Posterior vena cava (tissue), 2 donors: ENCODE measurements around the gene GCNA. TPM values are rescaled to one million over a fixed set of nuclear protein-coding genes. Genes with fewer than 3 reads are reported as not detected.
"Not testable (repeated sequence)": the region's sequence is repeated elsewhere in the genome, so short reads cannot be mapped to it uniquely, and the experiment has no call there.

Source experiments
- DNase-seq: peaks from one replicate; pipeline ENCODE4 v3.0.0-alpha.2; 2020; ENCODE audit warnings: low spot score
- intact Hi-C, 2 donors: fragments of 100-400 bp; cut with DNase I; formaldehyde crosslinking; loops; one replicate each; pipeline versions ENCODE4 v1.14.1 to v1.14.2; 2022 to 2023
- total RNA-seq, 2 donors: library from RNA; stranded (reverse); fragmentation: NEBNext Ultra II Directional; extraction: Animal tissue kit (Norgen Biotek cat#: 25700); gene quantifications; one replicate each; pipeline ENCODE4 v1.2.1, GENCODE V29; 2021
- donor health status: DM: yes; HTN: yes; CAD: no.
- donor health status: DM: yes; HTN: yes; CAD: no.

Gene GCNA
- total RNA-seq, 2 donors from 2014 or later: 1.3 to 1.8 TPM

DNA sequence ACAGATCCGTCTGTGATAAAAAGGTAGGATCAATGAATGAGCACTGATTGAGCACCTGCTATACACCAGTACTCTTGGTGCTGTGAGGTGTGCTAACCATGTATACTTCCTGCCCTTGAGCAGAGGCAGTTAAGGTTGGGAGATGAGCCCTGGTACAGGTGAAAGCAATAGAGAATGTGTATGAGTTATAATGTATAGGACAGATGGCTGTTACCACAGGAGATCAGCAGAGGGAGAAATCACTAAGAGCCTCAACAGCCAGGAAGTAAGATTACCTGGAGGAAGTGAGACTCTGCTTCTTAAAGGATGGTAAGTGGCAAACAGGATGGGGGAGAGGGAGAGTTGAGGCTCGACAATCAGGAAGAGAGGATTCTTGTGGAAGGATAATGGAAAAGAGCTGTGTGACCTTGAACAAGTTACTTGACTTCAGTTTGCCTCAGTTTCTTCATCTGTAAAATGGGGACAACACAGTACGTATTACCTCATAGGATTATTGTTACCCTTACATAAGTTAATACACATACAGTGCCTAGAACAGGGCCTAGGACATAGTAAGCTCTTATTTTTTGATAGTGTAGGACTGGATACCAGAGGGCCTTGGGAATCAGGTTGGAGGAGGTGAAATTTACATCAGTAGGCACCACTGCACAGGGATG lies 31.0 kb downstream of the GCNA start:
- intact Hi-C loops: no loop called here
- no peak for DNase-seq

DNA sequence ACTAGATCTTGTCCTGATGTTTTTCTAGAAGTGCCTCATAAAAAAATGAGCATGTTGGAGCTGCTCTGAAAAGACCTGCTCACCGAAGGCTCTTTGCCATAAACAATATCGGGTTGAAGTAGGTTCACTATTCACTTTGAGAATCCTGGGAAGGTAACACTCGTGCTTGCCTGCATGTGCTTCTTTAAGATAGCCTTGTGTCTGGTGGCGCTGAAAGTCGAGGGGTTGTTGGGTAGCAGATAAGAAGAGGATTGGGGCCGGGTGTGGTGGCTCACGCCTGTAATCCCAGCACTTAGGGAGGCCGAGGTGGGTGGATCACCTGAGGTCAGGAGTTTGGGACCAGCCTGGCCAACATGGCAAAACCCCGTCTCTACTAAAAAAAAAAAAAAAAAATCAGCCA lies 33.5 kb downstream of the GCNA start:
- intact Hi-C loops, DNase-seq: not testable (repeated sequence)

DNA sequence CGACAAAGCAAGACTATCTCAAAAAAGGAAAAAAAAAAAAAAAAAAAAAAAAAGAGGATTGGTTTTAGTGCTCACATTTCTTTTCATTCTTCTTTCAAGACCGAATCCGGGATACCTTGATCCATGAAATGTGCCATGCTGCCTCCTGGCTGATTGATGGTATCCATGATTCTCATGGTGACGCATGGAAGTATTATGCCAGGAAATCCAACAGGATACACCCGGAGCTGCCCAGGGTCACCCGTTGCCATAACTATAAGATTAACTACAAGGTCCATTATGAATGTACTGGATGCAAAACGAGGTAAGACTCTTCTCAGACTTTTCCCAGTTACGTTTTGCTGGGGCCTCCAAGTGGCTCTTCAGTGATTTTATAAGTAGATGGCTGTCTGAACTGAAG lies 34.0 kb downstream of the GCNA start:
- intact Hi-C loops: no loop called here
- DNase-seq: no peak

DNA sequence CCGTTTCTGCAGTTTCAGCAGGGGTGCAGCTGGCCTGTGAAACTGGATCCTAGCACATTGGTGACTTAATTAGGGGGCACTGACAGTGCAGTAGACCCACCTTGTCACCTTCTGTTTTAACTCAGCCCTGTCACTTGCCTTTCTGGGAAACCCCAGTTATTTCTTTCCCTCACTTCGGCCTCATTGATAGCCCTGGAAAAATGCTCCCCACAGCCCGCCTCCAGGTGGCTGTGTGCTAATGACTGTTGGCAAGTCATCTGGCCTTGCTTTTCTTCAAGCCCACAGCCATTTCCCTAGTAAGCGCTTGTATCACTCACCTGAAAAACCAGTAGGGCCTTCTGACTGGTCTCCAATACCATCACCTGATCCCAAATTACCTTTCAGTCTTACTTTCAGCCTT lies 36.8 kb downstream of the GCNA start:
- DNase-seq: no peak
- intact Hi-C loops: no loop called here

DNA sequence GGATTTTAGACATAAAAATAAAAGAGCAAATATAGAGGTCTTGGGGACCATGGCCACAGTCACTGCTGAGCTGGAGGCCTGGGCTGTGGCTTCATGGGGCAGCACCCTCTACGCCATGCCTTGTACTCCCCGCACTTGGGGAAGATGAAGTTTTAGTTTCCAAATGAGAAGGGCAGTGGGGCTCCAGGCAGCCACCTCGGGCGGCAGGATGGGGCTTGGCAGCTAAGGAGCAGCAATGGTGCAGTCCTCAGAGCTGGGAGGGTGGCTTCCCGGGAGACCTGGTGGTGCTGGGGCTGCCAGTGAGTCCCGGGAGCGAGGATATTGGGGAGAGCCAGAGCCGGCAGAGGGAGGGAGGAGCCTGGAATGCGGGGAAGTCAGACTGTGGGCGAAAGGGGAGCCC lies 37.7 kb downstream of the GCNA start:
- intact Hi-C loops: no loop called here
- no peak for DNase-seq

DNA sequence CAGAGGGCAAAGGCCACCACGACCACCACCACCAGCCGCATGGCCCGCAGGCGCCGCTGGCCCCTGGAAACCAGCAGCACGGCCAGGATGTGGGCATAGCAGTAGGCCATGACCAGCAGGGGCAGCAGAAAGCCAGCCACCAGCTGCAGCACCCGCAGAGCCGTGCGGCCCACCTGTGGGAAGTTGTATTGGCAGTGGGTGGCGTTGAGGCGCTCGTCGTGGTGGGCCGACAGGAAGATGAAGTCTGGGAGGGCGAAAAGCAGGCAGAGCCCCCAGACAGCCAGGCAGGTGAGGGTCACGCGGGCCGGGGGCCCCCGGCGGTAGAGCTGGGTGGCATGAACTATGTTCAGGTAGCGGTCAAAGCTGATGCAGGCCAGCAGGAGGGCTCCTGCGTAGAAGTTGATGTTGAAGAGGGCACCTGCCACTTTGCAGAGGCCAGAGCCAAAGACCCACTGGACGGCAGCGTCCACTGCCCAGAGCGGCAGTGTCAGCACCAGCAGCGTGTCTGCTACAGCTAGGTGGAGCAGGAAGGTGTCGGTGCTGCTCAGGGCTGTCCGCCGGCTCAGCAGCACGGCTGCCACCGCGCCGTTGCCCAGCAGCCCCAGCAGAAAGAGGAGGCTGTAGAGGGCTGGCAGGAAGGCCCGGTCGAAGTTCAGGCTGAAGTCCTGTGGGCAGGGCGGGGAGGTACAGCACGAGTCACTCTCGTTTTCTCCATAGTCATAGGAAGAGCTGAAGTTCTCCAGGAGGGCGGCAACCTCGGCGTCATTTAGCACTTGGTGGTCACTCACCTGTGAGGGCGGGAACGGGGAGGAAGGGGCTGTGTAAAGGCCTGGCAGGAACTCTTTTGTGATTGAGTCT lies 38.7 kb downstream of the GCNA start:
- intact Hi-C loops: no loop called here
- no peak for DNase-seq

DNA sequence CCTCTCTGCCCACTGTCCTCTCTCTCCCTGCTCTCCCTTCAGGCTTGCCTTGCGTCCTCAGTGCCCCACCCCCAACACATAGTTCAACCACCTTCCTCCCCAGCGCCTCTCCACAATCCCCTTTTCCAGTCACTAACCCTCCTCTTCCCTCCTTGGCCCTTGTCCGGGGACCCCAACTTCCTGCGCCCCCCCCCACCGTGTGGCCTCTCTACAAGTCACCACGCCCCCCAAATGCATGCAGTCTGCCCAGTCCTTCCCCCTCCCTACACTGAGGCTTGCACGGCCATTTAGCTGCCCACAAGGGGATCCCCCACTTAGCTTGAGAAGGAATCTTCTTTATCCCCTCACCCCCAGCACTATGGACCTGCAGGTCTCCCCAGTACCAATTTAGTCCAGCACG lies 39.5 kb downstream of the GCNA start:
- intact Hi-C loops: no loop called here
- no peak for DNase-seq

DNA sequence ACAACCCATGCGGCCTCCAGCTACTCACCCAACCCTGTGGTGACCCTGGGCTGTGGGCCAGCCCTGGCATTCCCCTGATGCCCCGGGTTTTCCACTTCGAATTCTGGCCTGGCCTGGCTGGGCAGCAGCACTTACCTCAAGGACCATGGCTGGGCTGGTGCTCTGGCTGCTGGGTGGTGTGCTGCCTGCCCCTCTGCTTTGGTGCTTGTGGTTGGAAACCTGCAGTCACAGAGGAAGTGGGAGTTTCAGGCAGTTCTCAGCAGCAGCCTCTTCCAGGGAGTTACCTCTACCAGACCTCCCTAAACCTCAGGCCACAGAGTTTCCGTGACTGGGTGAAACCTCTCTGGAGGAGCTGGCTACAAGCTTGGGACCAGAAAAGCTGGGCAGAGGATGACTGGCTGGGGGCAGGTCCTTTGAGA lies 40.1 kb downstream of the GCNA start, which contains the start of gene CXCR3:
CXCR3 (minus strand) TSS at position 209 of the 419 bp plus-strand sequence; CDS start at position 147, 62 bp downstream.
- intact Hi-C loops: no loop called here
- no peak for DNase-seq

DNA sequence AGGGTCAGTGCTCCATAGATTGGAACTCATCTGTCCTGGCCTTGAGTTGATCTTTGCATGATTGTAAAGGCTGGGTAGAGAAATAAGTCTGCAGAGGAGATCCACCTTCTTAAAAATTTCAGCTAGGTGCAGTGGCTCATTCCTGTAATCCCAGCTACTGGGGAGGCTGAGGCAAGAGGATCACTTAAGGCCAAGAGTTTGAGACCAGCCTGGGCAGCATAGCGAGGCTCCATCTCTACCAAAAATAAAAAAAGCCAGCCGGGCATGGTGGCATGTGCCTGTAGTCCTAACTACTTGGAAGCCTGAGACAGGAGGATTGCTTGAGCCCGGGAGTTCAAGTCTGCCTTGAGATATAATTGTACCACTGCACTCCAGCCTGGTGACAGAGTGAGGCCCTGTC lies 40.5 kb downstream of the GCNA start:
- intact Hi-C loops: no loop called here
- DNase-seq: no peak

DNA sequence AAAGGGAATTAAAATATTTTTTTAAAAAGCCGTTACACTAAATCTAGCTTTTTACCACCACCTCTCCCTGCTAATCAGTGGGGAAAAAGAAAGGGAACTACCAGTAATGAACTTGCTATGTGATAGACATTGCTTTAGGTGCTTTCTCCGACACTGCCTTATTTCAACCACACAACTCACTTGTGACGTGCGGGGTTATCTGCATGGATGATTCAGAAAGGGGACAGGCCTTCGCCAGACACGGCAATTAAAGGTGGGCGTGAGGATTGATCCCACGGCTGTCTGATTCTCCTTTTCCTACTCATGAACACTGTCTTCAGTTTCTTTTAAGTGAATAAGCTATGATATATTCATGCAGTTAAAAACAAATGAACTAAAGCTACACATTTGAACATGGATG lies 41.0 kb downstream of the GCNA start:
- intact Hi-C loops: no loop called here
- no peak for DNase-seq

DNA sequence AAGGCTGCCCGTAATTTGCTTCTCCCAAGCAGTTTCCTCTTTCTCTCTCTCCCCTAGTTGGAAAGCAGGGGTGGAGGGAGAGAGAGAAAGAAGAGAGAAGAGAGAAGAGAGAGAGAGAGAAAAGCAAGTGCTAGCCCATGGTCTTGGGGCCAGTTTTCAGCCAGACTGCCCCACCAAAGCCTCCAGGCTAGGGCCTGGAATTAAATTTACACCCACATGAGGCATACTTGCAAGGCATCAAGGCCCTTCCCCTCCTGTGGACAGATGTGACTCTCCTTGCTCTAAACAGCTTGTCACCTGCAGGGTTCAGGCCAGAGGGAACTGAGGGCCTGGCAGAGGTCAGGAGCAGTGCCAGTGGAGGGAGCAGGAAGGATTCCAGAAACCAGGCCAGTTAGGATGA lies 41.7 kb downstream of the GCNA start:
- intact Hi-C loops: no loop called here
- no peak for DNase-seq

DNA sequence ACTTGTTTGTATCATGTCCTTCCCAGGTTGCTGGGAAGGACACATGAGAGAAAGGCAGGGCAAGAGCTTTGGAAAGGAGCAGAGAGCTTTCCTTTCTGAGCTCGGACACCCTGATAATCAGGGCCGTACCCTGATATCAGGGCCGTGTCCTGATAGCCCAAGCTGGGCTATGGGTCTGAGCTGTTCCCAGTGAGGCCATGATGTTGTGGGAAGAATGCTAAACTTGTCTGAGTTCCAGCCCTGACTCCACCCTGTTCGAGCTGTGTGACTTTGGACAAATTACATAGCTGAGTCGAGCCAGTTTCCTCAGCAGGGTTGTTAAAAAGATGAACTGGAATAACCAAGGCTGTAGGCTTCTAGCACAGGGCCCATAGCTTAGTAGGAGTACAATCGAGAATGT lies 43.4 kb downstream of the GCNA start:
- intact Hi-C loops: no loop called here
- no peak for DNase-seq

DNA sequence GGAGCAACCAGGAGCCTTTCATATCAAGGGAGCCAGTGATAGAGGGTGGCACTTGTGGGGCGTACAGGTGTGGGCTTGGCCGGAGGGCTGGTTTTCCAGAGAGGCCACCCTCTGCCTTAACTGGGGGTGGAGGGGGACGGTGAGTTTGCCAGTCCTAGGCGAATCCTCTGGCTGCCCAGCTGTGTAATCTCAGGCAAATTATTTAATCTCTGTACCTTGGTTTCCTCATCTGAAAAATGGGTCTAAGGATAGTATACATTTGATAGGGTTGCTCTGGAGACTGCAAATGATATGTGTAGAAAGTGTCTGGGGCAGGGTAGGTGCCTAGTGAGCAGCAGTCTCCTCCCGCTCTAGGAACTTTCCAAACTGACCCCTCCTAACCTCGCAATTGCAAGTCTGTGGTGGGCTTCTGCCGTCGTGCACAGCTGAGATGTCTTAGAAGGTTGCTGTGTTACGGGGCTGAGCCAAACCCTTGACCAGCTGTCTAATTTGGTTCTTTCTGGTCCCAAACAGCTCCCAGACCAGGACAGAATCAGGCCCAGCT lies 43.9 kb downstream of the GCNA start:
- no peak for DNase-seq
- intact Hi-C loops: no loop called here

DNA sequence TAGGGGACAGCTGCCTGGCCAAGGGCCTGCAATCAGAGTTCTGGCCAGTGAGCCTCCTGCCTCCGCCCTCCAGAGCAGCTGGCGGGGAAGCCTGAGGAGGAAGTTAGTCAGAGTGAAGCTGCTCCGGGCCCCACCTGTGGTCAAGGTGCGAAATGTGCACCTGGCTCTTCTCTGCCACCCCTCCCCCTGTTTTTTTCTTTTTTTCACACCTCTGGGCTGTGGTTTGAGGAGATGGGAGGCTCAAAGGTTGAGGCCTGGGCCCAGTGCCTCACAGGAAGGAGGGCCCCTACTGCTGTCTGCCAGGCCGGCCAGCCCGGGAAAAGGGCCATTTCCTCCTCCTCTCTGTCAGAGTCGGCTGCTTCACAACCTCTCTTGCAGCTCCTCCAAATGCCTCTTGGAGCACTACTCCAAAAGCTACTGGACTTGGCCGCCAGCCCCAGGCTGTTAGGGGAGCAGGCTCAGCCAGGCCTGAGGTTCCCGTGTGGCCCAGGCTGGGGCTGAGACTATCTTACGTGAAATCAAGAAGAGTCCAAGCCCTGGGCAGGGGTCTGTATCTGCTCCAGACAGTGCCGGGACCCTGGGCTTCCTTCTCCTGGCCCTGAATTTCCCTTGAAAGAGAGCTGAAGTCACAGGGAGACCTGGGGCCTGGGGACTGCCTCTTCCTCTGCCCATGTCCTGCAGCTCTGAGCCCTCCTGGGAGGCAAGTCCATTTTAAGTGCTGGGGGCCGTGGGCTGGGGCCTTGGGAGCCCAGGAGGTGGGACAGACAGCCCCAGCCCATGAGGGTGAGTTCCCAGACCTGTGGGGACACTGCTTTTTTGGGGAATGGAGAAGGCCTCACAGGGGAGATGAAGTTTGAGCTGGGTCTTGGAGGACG lies 44.6 kb downstream of the GCNA start:
- intact Hi-C loops: no loop called here
- peak; percentile 92 for DNase-seq

DNA sequence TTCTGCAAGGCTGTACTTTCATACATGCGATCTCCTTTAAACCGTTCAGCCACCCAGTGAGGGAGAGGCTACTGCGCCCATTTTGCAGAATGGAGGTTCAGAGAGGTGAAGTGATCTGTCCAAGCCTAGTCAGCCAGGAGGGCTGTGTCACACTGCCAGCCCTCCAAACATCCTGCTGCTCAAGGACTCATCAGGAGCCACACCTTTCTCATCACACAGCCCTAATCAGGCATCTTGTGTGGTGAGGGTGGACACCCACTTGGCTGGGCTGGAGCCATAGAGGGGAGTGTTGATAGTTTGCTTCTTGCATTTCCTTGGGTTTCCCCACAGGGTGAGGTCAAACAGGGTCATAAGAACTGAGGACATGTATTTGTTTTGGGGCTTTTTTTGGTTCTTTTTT lies 45.5 kb downstream of the GCNA start:
- intact Hi-C loops: no loop called here
- no peak for DNase-seq

DNA sequence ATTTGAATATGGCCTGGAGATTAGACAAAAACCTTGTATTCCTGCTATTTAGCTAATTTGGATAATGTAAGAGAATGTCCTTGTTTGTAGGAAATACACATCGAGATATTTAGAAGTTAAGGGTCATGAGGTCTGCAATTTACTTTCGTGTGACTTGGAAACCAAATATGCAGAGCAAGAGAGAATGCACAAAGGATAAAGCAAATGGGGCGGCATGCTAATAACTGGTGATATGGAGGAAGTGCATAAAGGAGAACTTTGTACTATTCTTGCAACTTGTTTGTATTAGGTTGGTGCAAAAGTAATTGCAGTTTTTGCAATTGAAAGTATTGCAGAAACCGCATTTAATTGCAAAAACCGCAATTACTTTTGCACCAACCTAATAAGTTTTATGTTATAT lies 47.2 kb downstream of the GCNA start:
- DNase-seq: no peak
- intact Hi-C loops: no loop called here

DNA sequence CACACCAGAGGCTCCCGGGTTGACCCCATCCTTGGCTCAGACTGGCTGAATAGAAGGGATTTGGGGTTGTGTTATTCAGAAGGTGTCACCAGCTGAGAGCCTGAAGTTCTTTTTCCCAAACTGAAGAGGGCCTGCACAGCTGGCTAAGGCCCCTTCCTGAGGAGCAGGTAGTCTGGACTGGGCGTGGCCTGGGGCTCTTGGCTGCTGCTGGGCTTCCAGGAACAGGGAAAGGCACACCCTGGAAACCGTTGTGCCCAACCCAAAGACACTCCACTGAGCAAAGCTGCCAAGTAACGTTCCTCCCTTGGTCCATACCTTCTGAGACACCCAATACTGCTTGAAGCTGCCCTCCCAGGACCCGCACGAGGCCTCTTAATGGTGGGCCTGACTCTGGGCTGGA lies 48.3 kb downstream of the GCNA start:
- no peak for DNase-seq
- intact Hi-C loops: no loop called here

DNA sequence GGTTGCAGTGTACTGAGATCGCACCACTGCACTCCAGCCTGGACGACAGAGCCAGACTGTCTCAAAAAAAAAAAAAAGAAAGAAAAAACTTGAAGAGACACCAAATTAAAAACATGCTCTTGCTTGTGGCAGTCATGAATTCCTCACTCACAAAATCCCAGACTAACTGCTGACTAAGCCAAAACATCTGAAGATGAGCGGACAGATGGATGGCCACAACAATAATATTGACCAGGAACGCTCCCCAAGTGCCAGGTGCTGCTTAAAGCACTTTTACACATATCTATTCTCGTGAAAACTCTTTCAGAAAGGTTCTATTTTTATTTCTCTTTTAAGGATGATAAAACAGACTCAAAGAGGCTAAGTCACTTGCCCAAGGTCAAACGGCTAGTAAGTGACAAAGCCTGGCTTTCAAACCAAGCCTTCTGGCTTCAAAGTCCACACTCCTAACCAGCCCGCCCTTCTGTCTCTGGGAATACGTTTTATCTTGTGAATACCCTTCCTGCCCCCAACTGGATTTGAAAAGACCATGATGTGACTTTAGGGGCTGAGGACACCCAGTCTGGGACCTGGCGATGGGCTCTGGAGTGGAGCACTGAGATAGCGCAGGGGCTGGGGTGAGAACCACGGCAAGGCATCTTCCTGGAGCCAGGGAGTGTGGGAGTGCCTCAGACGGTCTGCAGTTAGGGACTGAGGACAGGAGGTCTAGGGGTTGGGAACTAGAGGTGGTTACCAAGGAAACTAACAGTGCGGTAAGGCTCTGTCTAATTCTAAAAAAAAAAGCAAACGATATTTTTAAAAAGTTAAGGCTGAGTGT lies 49.6 kb downstream of the GCNA start:
- intact Hi-C loops: no loop called here
- DNase-seq: no peak

DNA sequence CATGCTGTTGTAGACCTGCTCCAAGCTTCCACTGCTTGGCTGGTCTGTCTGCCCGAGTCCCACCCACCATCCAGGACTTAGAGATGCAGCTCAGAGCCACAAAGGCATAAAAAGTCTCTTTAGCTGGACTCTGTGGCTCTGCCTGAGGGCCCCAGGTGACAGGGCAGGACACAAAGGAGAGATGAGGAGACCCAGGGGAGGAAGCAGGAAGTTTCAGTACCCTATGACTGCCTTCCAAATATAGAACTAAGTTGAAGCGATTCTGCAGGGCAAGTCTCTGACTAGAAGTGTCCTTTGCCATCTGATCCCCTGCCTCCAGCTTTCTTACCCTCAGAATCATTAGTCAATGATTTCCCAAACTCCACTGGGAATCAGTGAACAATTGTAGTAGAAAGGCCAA lies 51.2 kb downstream of the GCNA start:
- no peak for DNase-seq
- intact Hi-C loops: no loop called here
